MM.1S (cell line): ENCODE data around the gene SEPSECS.

ENCODE experiments used
- DNase-seq: peaks from one replicate; pipeline ENCODE4 v3.0.0-alpha.2; 2015
- H2AFZ ChIP-seq: fragments of 300-600 bp; sonication (generic); 2 replicates; pipeline ENCODE4 v1.6.0; 2016; ENCODE audit warnings: antibody characterized with exemption, low read length
- H3F3A ChIP-seq: fragments of 300-600 bp; sonication (generic); 2 replicates; pipeline ENCODE4 v1.6.1; 2016; ENCODE audit warnings: mild to moderate bottlenecking, antibody characterized with exemption, low read length, moderate library complexity, mixed read lengths; ENCODE audit not compliant: insufficient read depth
- H3K27ac ChIP-seq: fragments of 300-600 bp; sonication (generic); 2 replicates; pipeline ENCODE4 v1.5.1; 2016; ENCODE audit warnings: mild to moderate bottlenecking, low read length
- H3K27me3 ChIP-seq: fragments of 300-600 bp; sonication (generic); replicated peaks from 2 replicates; pipeline ENCODE4 v1.6.0; 2016; ENCODE audit warnings: low read length; ENCODE audit not compliant: insufficient read depth
- H3K36me3 ChIP-seq: fragments of 300-600 bp; sonication (generic); replicated peaks from 2 replicates; pipeline ENCODE4 v1.6.1; 2016; ENCODE audit warnings: mild to moderate bottlenecking, low read length, mixed read lengths; ENCODE audit not compliant: insufficient read depth
- H3K4me1 ChIP-seq: fragments of 300-600 bp; sonication (generic); 2 replicates; pipeline ENCODE4 v1.6.1; 2016; ENCODE audit warnings: low read length, mixed read lengths
- H3K4me2 ChIP-seq: fragments of 300-600 bp; sonication (generic); 2 replicates; pipeline ENCODE4 v1.6.0; 2016; ENCODE audit warnings: low read depth, low read length
- H3K4me3 ChIP-seq: fragments of 300-600 bp; sonication (generic); 2 replicates; pipeline ENCODE4 v1.5.1; 2016; ENCODE audit warnings: low read length, mixed read lengths
- H3K79me2 ChIP-seq: fragments of 300-600 bp; sonication (generic); 2 replicates; pipeline ENCODE4 v1.6.1; 2016; ENCODE audit warnings: mixed run types, low read length, mixed read lengths
- H3K9ac ChIP-seq: fragments of 300-600 bp; sonication (generic); 2 replicates; pipeline ENCODE4 v1.6.1; 2016; ENCODE audit warnings: low read length, mixed read lengths
- H3K9me2 ChIP-seq: fragments of 300-600 bp; sonication (generic); replicated peaks from 2 replicates; pipeline ENCODE4 v1.6.1; 2016; ENCODE audit warnings: mild to moderate bottlenecking, low read length, mixed read lengths; ENCODE audit not compliant: insufficient read depth
- H3K9me3 ChIP-seq: fragments of 300-600 bp; sonication (generic); replicated peaks from 2 replicates; pipeline ENCODE4 v1.6.1; 2016; ENCODE audit warnings: mild to moderate bottlenecking, low read length, mixed read lengths; ENCODE audit not compliant: insufficient read depth
- H4K20me1 ChIP-seq: fragments of 300-600 bp; sonication (generic); 2 replicates; pipeline ENCODE4 v1.6.1; 2016; ENCODE audit warnings: mild to moderate bottlenecking, low read length, moderate library complexity, mixed read lengths; ENCODE audit not compliant: insufficient read depth
- CTCF ChIP-seq: fragments of 300-600 bp; sonication (generic); IDR thresholded peaks from 2 replicates; pipeline ENCODE4 v1.5.1; 2016; ENCODE audit warnings: antibody characterized with exemption, low read length, mixed read lengths
- EZH2 ChIP-seq: fragments of 300-600 bp; sonication (generic); optimal IDR thresholded peaks from 2 replicates; pipeline ENCODE3; 2017; ENCODE audit warnings: low read depth, mild to moderate bottlenecking, antibody characterized with exemption, low read length, mixed read lengths
- EZH2phosphoT487 ChIP-seq: fragments of 300-600 bp; sonication (generic); IDR thresholded peaks from 2 replicates; pipeline ENCODE4 v1.6.1; 2018; ENCODE audit warnings: antibody characterized with exemption, low read length

The SEPSECS gene

GRCh38 chr4:25076625-25077398 is 83.4 kb downstream of the SEPSECS start:
- no peak overlapping the region for H2AFZ ChIP-seq
- no peak for TF ChIP-seq EZH2phosphoT487
- TF ChIP-seq EZH2 = no peak
- no peak for TF ChIP-seq CTCF
- no peaks in the 10 kb centered on the region for H4K20me1 ChIP-seq
- no peak overlapping the region for H3K4me3 ChIP-seq
- no peak overlapping the region for H3K27ac ChIP-seq
- no peaks in the 10 kb centered on the region for H3K27me3 ChIP-seq
- no peaks in the 10 kb centered on the region for H3K36me3 ChIP-seq
- H3F3A ChIP-seq = no peaks in the 10 kb centered on the region
- H3K4me2 ChIP-seq = no peak overlapping the region
- H3K9ac ChIP-seq = no peak overlapping the region
- no peaks in the 10 kb centered on the region for H3K9me3 ChIP-seq
- no peak for DNase-seq
- H3K79me2 ChIP-seq = no peaks in the 10 kb centered on the region
- peaks cover 19% of the 10 kb centered on the region for H3K4me1 ChIP-seq
- no peaks in the 10 kb centered on the region for H3K9me2 ChIP-seq

GRCh38 chr4:25075851-25076250 is 84.4 kb downstream of the SEPSECS start:
- no peaks in the 10 kb centered on the region for H3K9me3 ChIP-seq
- no peak overlapping the region for H3K4me3 ChIP-seq
- H3K79me2 ChIP-seq = no peaks in the 10 kb centered on the region
- no peak for DNase-seq
- no peaks in the 10 kb centered on the region for H4K20me1 ChIP-seq
- peaks cover 13% of the 10 kb centered on the region for H3K4me1 ChIP-seq
- no peak for TF ChIP-seq EZH2
- no peak for TF ChIP-seq CTCF
- TF ChIP-seq EZH2phosphoT487 = no peak
- H2AFZ ChIP-seq = no peak overlapping the region
- H3K4me2 ChIP-seq = no peak overlapping the region
- no peaks in the 10 kb centered on the region for H3K36me3 ChIP-seq
- H3K9ac ChIP-seq = no peak overlapping the region
- H3F3A ChIP-seq = no peaks in the 10 kb centered on the region
- no peaks in the 10 kb centered on the region for H3K27me3 ChIP-seq
- no peaks in the 10 kb centered on the region for H3K9me2 ChIP-seq
- no peak overlapping the region for H3K27ac ChIP-seq

- Histone ChIP-seq H2AFZ (no peak overlapping the region), H3K79me2 (no peaks in the 10 kb centered on the region), H3K9ac (no peak overlapping the region), H3K36me3 (no peaks in the 10 kb centered on the region), H3K4me1 (peaks cover 5% of the 10 kb centered on the region), H3K9me3 (no peaks in the 10 kb centered on the region), H3K27ac (no peak overlapping the region), H3F3A (no peaks in the 10 kb centered on the region), H3K27me3 (no peaks in the 10 kb centered on the region), H3K9me2 (no peaks in the 10 kb centered on the region), H4K20me1 (no peaks in the 10 kb centered on the region), H3K4me2 (no peak overlapping the region), H3K4me3 (no peak overlapping the region)
- TF ChIP-seq EZH2phosphoT487 = no peak
- no peak for TF ChIP-seq CTCF
- no peak for TF ChIP-seq EZH2
- no peak for DNase-seq
These were observed 85.1 kb downstream of the SEPSECS start for GRCh38 chr4:25075129-25075528.
